H1 (cell line): Measurements from ENCODE around the gene GLE1. TPM values are rescaled to one million over a fixed set of nuclear protein-coding genes. Genes with fewer than 3 reads are reported as not detected.

Source experiments
- CTCF ChIA-PET: fragments of 300-600 bp; sonication (Branson Sonifier 250); formaldehyde crosslinking; loops from one replicate; lab custom pipeline; 2021; ENCODE audit not compliant: partially characterized antibody; lab: Charles Lee
- POLR2A ChIA-PET: fragments of 300-600 bp; sonication (Branson Sonifier 250); formaldehyde crosslinking; loops from one replicate; lab custom pipeline; 2021; ENCODE audit warnings: inconsistent platforms; ENCODE audit not compliant: partially characterized antibody; lab: Charles Lee
- DNase-seq, 2 experiments: peaks; one replicate each; pipeline versions ENCODE4 v3.0.0 to v3.0.0-alpha.2; 2010 to 2022; ENCODE audit warnings: low spot score in 2 of 2, low read depth in 1 of 2, mixed read lengths in 1 of 2
- FAIRE-seq: peaks from 2 replicates; lab custom pipeline; 2011; peaks lifted over from hg19 to GRCh38; lab: Jason Lieb, UNC
- H2AFZ ChIP-seq: 2 replicates; pipeline ENCODE4 v1.8.1; 2012; ENCODE audit warnings: low read length, inconsistent platforms
- H2AK5ac ChIP-seq: 2 replicates; pipeline ENCODE4 v1.6.1; 2013; ENCODE audit warnings: low read depth, low read length
- H2BK120ac ChIP-seq: replicated peaks from 2 replicates; pipeline ENCODE3; 2013; ENCODE audit warnings: low read depth, low read length, inconsistent platforms
- H2BK12ac ChIP-seq: 2 replicates; pipeline ENCODE4 v1.6.1; 2013; ENCODE audit warnings: low read depth, low read length
- H2BK15ac ChIP-seq: 2 replicates; pipeline ENCODE4 v1.6.1; 2013; ENCODE audit warnings: low read length
- H2BK20ac ChIP-seq: 2 replicates; pipeline ENCODE4 v1.6.1; 2013; ENCODE audit warnings: low read length
- H2BK5ac ChIP-seq: 2 replicates; pipeline ENCODE4 v1.6.1; 2013; ENCODE audit warnings: low read depth, low read length
- H3K14ac ChIP-seq: 2 replicates; pipeline ENCODE4 v1.6.1; 2013; ENCODE audit warnings: inconsistent platforms; ENCODE audit not compliant: insufficient read length
- H3K18ac ChIP-seq: 2 replicates; pipeline ENCODE4 v1.6.1; 2013; ENCODE audit warnings: low read length; ENCODE audit errors: extremely low read depth
- H3K23ac ChIP-seq: 2 replicates; pipeline ENCODE4 v1.6.1; 2013; ENCODE audit warnings: inconsistent platforms; ENCODE audit not compliant: insufficient read length
- H3K23me2 ChIP-seq: 2 replicates; pipeline ENCODE4 v1.6.1; 2013; ENCODE audit warnings: low read depth, low read length
- H3K27ac ChIP-seq: 2 replicates; pipeline ENCODE4 v1.6.1; 2011; ENCODE audit warnings: low read depth, low read length, inconsistent platforms
- H3K27me3 ChIP-seq, 4 experiments: replicated peaks in 1 of 4; 1 replicate in 1 of 4; 2 replicates in 3 of 4; pipeline versions ENCODE4 v1.6.1 to v1.8.1; 2011 to 2013; ENCODE audit warnings: low read length in 3 of 4, mild to moderate bottlenecking in 3 of 4, inconsistent platforms in 2 of 4, mixed read lengths in 2 of 4, moderate library complexity in 1 of 4; ENCODE audit not compliant: control insufficient read depth in 3 of 4, insufficient read depth in 3 of 4; ENCODE audit errors: extremely low read depth in 1 of 4
- H3K36me3 ChIP-seq, 4 experiments: 2 replicates each; pipeline versions ENCODE4 v1.6.1 to v1.8.1; 2011 to 2013; ENCODE audit warnings: mild to moderate bottlenecking in 4 of 4, low read length in 3 of 4, moderate library complexity in 2 of 4, control low read depth in 1 of 4, inconsistent platforms in 1 of 4; ENCODE audit not compliant: insufficient read depth in 4 of 4, control insufficient read depth in 2 of 4
- H3K4ac ChIP-seq: replicated peaks from 2 replicates; pipeline ENCODE3; 2013; ENCODE audit warnings: low read length, low read depth, mixed read lengths, inconsistent platforms; ENCODE audit not compliant: insufficient read length
- H3K4me1 ChIP-seq, 4 experiments: replicated peaks in 1 of 4; 1 replicate in 1 of 4; 2 replicates in 3 of 4; pipeline versions ENCODE4 v1.6.1 to v1.8.1; 2011 to 2013; ENCODE audit warnings: low read length in 3 of 4, inconsistent platforms in 2 of 4, mixed read lengths in 1 of 4; ENCODE audit not compliant: insufficient read depth in 4 of 4, control insufficient read depth in 3 of 4
- H3K4me2 ChIP-seq, 2 experiments: 2 replicates each; pipeline versions ENCODE4 v1.6.1 to v1.8.1; 2011 to 2013; ENCODE audit warnings: low read depth in 2 of 2, low read length in 2 of 2, control low read depth in 1 of 2, inconsistent platforms in 1 of 2, mild to moderate bottlenecking in 1 of 2; ENCODE audit not compliant: insufficient read depth in 1 of 2
- H3K4me3 ChIP-seq, 4 experiments: fragments of 200-600, 300-600 bp in 1 of 4; sonication (generic), shearing (Covaris generic), sonication (Bioruptor Twin) in 1 of 4; 2 replicates each; pipeline versions ENCODE4 v1.5.1 to v1.8.1; 2011 to 2016; ENCODE audit warnings: low read length in 4 of 4, low read depth in 3 of 4, control low read depth in 2 of 4, inconsistent platforms in 2 of 4, mild to moderate bottlenecking in 2 of 4, mixed read lengths in 1 of 4, moderate library complexity in 1 of 4; ENCODE audit not compliant: insufficient read depth in 2 of 4; ENCODE audit errors: extremely low read depth in 1 of 4
- H3K56ac ChIP-seq: replicated peaks from 2 replicates; pipeline ENCODE3; 2013; ENCODE audit warnings: low read depth, mild to moderate bottlenecking, mixed read lengths, low read length, inconsistent platforms; ENCODE audit not compliant: insufficient read length
- H3K79me1 ChIP-seq: 2 replicates; pipeline ENCODE4 v1.6.1; 2013; ENCODE audit warnings: low read depth, low read length, control low read depth
- H3K79me2 ChIP-seq, 2 experiments: 2 replicates each; pipeline versions ENCODE4 v1.6.1 to v1.8.1; 2012 to 2013; ENCODE audit warnings: low read length in 2 of 2, mild to moderate bottlenecking in 2 of 2, inconsistent platforms in 1 of 2; ENCODE audit not compliant: insufficient read depth in 2 of 2, control insufficient read depth in 1 of 2
- H3K9ac ChIP-seq, 4 experiments: replicated peaks in 1 of 4; 1 replicate in 1 of 4; 2 replicates in 3 of 4; pipeline versions ENCODE4 v1.6.1 to v1.8.1; 2011 to 2013; ENCODE audit warnings: low read depth in 3 of 4, low read length in 3 of 4, control low read depth in 2 of 4, mild to moderate bottlenecking in 2 of 4, moderate library complexity in 2 of 4, inconsistent platforms in 1 of 4; ENCODE audit errors: extremely low read depth in 1 of 4
- H3K9me3 ChIP-seq, 2 experiments: 2 replicates each; pipeline versions ENCODE4 v1.6.1 to v1.8.1; 2012 to 2013; ENCODE audit warnings: mild to moderate bottlenecking in 2 of 2, moderate library complexity in 2 of 2, control low read depth in 1 of 2, inconsistent platforms in 1 of 2, low read depth in 1 of 2, low read length in 1 of 2, mixed read lengths in 1 of 2; ENCODE audit not compliant: insufficient read depth in 2 of 2
- H4K20me1 ChIP-seq, 2 experiments: replicated peaks in 1 of 2; 2 replicates each; pipeline versions ENCODE3 to v1.8.1; 2011 to 2013; ENCODE audit warnings: inconsistent platforms in 2 of 2, low read length in 2 of 2, mild to moderate bottlenecking in 1 of 2; ENCODE audit not compliant: insufficient read depth in 2 of 2, control insufficient read depth in 1 of 2
- H4K5ac ChIP-seq: 2 replicates; pipeline ENCODE4 v1.6.1; 2013; ENCODE audit warnings: low read length, low read depth, mixed read lengths, inconsistent platforms; ENCODE audit not compliant: insufficient read length
- H4K8ac ChIP-seq: 2 replicates; pipeline ENCODE4 v1.8.0; 2013; ENCODE audit warnings: mild to moderate bottlenecking, moderate library complexity, low read length, inconsistent platforms; ENCODE audit not compliant: insufficient read depth; ENCODE audit errors: extremely low read depth
- H4K91ac ChIP-seq: replicated peaks from 2 replicates; pipeline ENCODE3; 2013; ENCODE audit warnings: low read length, mixed read lengths, inconsistent platforms; ENCODE audit not compliant: insufficient read length
- ATF2 ChIP-seq: IDR thresholded peaks from 2 replicates; pipeline ENCODE4 v1.6.1; 2012; ENCODE audit warnings: low read length, inconsistent platforms
- BCL11A ChIP-seq, 2 experiments: IDR thresholded peaks; one replicate each; pipeline ENCODE4 v1.6.1; 2011; ENCODE audit warnings: low read depth in 2 of 2, low read length in 2 of 2, mild to moderate bottlenecking in 2 of 2
- CBX8 ChIP-seq: fragments of 300-800, 300-1000 bp; sonication (generic); IDR thresholded peaks from 2 replicates; pipeline ENCODE4 v1.7.1; 2016; ENCODE audit warnings: low read depth, low read length, borderline replicate concordance
- EP300 ChIP-seq, 2 experiments: IDR thresholded peaks; 1 replicate in 1 of 2; 2 replicates in 1 of 2; pipeline ENCODE4 v1.6.1; 2011 to 2012; ENCODE audit warnings: low read depth in 2 of 2, low read length in 2 of 2, mild to moderate bottlenecking in 2 of 2, borderline replicate concordance in 1 of 2, inconsistent platforms in 1 of 2, moderate library complexity in 1 of 2
- GABPA ChIP-seq: IDR thresholded peaks from 2 replicates; pipeline ENCODE4 v1.6.1; 2011; ENCODE audit warnings: mild to moderate bottlenecking, low read length, moderate library complexity, borderline replicate concordance; ENCODE audit not compliant: insufficient read depth
- JUN ChIP-seq: IDR thresholded peaks from 2 replicates; pipeline ENCODE4 v1.6.1; 2011; ENCODE audit warnings: low read depth, mild to moderate bottlenecking, improper control_type of control experiment, low read length
- MAFK ChIP-seq: IDR thresholded peaks from 2 replicates; pipeline ENCODE4 v1.6.1; 2012; ENCODE audit warnings: low read depth, mild to moderate bottlenecking, improper control_type of control experiment, low read length
- POU5F1 ChIP-seq: IDR thresholded peaks from 2 replicates; pipeline ENCODE4 v1.6.1; 2011; ENCODE audit warnings: low read depth, mild to moderate bottlenecking, low read length, moderate library complexity
- RNF2 ChIP-seq: fragments of 200-900, 300-1000 bp; sonication (generic); IDR thresholded peaks from 2 replicates; pipeline ENCODE4 v1.7.1; 2016; ENCODE audit warnings: borderline replicate concordance, low read depth, mild to moderate bottlenecking, antibody characterized with exemption, low read length; ENCODE audit not compliant: poor library complexity, severe bottlenecking; ENCODE audit errors: missing control alignments
- SRF ChIP-seq: IDR thresholded peaks from 2 replicates; pipeline ENCODE4 v1.6.1; 2011; ENCODE audit warnings: mild to moderate bottlenecking, low read depth, low read length, moderate library complexity
- WGBS, 2 experiments: shearing (Covaris generic) in 1 of 2; methylation state at CpG; one replicate each; pipeline versions ENCODE4 v1.1.6 to v1.1.7; 2013 to 2015; ENCODE audit warnings: low lambda C conversion rate in 2 of 2, mixed read lengths in 2 of 2, inconsistent platforms in 1 of 2, low coverage in 1 of 2, missing lambda C conversion rate in 1 of 2; ENCODE audit not compliant: insufficient replicate concordance in 2 of 2, insufficient coverage in 1 of 2, insufficient read length in 1 of 2; ENCODE audit errors: extremely low coverage in 1 of 2, missing lambda C conversion rate in 1 of 2; 5-methylcytosine and 5-hydroxymethylcytosine counted together
- polyA plus RNA-seq, 7 experiments: library from polyadenylated mRNA; depleted of rRNA in 3 of 7; stranded (reverse) in 5 of 7; unstranded in 2 of 7; fragments of >200 nt in 5 of 7; fragments of 200-250 nt in 2 of 7; gene quantifications; 1 replicate in 5 of 7; 2 replicates in 1 of 7; 4 replicates in 1 of 7; pipeline versions ENCODE4 v1.2.1 to v1.2.3, GENCODE V29; 2011 to 2013; ENCODE audit warnings: missing spikeins in 2 of 7, mixed read lengths in 2 of 7
- total RNA-seq: library from RNA; stranded (reverse); fragmentation: NEBNext Ultra II Directional; extraction: Animal tissue kit (Norgen Biotek cat#: 25700); gene quantifications from 2 replicates; pipeline ENCODE4 v1.2.1, GENCODE V29; 2021

Gene GLE1
- total and polyA plus RNA-seq, 2 of the 8 experiments (the other 6 are each of a cell fraction or from before 2014, with no cell fraction given) = 9.6 to 14.9 TPM

DNA sequence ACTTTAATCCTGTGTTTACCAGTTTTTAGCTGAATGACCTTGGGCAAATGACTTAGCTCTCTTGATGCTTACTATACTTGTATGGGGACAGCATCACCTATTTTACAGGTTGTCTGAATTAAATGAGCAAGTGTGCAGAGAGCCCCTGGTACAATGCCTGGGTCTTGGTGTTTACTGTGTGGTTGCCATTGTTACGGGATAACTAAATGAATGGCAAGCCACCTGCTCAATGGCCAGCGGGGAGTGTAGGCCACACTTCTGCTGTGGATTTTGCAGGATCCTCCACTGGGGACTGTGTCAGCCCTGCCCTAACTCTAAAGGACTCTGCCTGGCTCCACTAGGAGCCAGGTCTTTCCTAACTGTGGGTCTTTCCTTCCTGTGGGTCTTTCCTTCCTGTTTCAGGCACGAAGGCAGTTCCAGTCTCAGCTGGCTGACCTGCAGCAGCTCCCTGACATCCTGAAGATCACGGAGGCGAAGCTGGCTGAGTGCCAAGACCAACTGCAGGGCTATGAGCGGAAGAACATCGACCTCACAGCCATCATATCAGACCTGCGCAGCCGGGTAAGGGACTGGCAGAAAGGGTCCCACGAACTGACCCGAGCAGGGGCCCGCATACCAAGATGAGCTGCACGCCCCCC, 10.3 kb upstream of the GLE1 start:
- Histone ChIP-seq H3K79me2 (no peaks in the 10 kb centered on the region), H2BK12ac (no peak overlapping the region), H3K18ac (no peak overlapping the region), H4K20me1 (peaks cover 0 to 2% of the 10 kb centered on the region in 2 experiments), H3K23me2 (no peaks in the 10 kb centered on the region; the same call in 1 of the 2 replicates), H2AFZ (no peak overlapping the region), H3K4me2 (no peak overlapping the region), H3K27ac (no peak overlapping the region), H4K8ac (no peak overlapping the region), H3K27me3 (no peaks in the 10 kb centered on the region), H3K79me1 (no peaks in the 10 kb centered on the region), H3K9me3 (no peaks in the 10 kb centered on the region), H2BK15ac (no peak overlapping the region), H3K56ac (no peak overlapping the region), H2AK5ac (no peak overlapping the region), H3K14ac (no peak overlapping the region), H3K4ac (no peak overlapping the region), H3K4me3 (no peak overlapping the region), H3K9ac (no peak overlapping the region), H3K4me1 (no peaks in the 10 kb centered on the region), H4K91ac (no peak overlapping the region), H3K23ac (no peak overlapping the region), H2BK5ac (no peak overlapping the region), H4K5ac (no peak overlapping the region), H3K36me3 (peaks cover 0 to 7% (median 2%) of the 10 kb centered on the region in 4 experiments; a peak in 4 of 8 replicates), H2BK120ac (no peak overlapping the region), H2BK20ac (no peak overlapping the region)
- POLR2A ChIA-PET = interaction anchor here (2.0 kb wide), 1 partner anchor 10 kb away, joined by 5 read pairs; the partner anchor contains the start of gene GLE1
- CTCF ChIA-PET = interaction anchor here (0.7 to 4.5 kb wide), 3 partner anchors 10 to 158 kb away, joined by 3 to 32 read pairs (median 3); no protein-coding TSS in a partner anchor
- FAIRE-seq = no peak
- 86% methylated on average over 13 of the region's 13 CpGs; no CpG with 5 or more reads in 1 of the 2 experiments for WGBS, 2 experiments
- no peak for DNase-seq
- no peak for TF ChIP-seq JUN
- no peak for TF ChIP-seq ATF2
- no peak for TF ChIP-seq POU5F1
- no peak for TF ChIP-seq EP300 (IDR thresholded peaks at IDR 0.05; ENCODE audit: borderline replicate concordance in 1 of 2, low read depth in 2 of 2, low read length in 2 of 2)
- no peak for TF ChIP-seq MAFK
- TF ChIP-seq RNF2 = no peak
- no peak for TF ChIP-seq GABPA
- no peak for TF ChIP-seq BCL11A (IDR thresholded peaks at IDR 0.05; ENCODE audit: low read depth in 2 of 2, low read length in 2 of 2)
- TF ChIP-seq SRF = no peak
- TF ChIP-seq CBX8 = no peak
